ENCODE measurements around the gene INPP5D. TPM values are rescaled to one million over a fixed set of nuclear protein-coding genes. Genes with fewer than 3 reads are reported as not detected.

INPP5D gene
- total RNA-seq, 1 experiment from 2014 or later, result 17.2 TPM

DNA sequence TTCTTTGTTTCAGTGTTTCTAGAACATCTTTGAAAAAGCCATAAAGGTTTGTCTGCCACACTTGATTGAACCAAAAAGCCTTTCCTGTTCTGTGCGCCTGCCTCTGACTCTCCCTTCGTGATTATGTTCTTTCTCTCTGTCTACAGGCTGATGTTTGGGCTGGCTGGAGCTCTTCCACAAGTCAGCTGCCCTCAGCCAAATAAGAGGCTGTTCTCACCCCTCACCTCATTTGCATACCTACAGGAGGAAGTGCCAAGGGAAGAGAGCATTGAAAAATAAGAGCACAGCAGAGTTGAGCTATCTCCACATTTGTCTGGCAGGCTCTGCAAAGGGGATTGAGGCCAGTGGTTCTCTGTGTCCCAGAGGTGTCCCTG lies 15.8 kb downstream of the INPP5D start:
- ATAC-seq (peak; percentile 80), DNase-seq (ENCODE audit: low spot score) (no peak)
- Mint-ChIP-seq H3K4me1 (peaks cover 7% of the 10 kb centered on the region; the same call in 1 of the 2 replicates), H3K27ac (no peak overlapping the region), H3K4me3 (no peak overlapping the region), H3K36me3 (peaks cover 3% of the 10 kb centered on the region; the same call in 1 of the 2 replicates), H3K27me3 (ENCODE audit: low read depth) (no peaks in the 10 kb centered on the region), H3K9me3 (peaks cover 9% of the 10 kb centered on the region)
- ChIA-PET CTCF (interaction anchor here (0.6 to 1.5 kb wide), 8 partner anchors 15 to 367 kb away, joined by 3 to 7 read pairs (median 4); partner anchors contain the start of genes ATG16L1 and INPP5D), POLR2A (no interaction called here)
- TF ChIP-seq GRHL2 (CRISPR knock-in tag; IDR thresholded peaks at IDR 0.05; ENCODE audit: insufficient replicate concordance, severe bottlenecking), result no peak

- no peaks in the 10 kb centered on the region for H3K27me3 Mint-ChIP-seq (ENCODE audit: low read depth)
- no peak overlapping the region for H3K4me3 Mint-ChIP-seq
- no peak overlapping the region for H3K27ac Mint-ChIP-seq
- POLR2A ChIA-PET, result interaction anchor here (0.6 kb wide), 1 partner anchor 14 kb away, joined by 3 read pairs; no protein-coding TSS in a partner anchor
- H3K4me1 Mint-ChIP-seq, result peaks cover 7% of the 10 kb centered on the region; the same call in 1 of the 2 replicates
- CTCF ChIA-PET, result interaction anchor here (0.6 to 1.3 kb wide), 3 partner anchors 14 to 175 kb away, joined by 3 to 6 read pairs (median 5); partner anchors contain the start of genes ATG16L1 and INPP5D
- ATAC-seq (no peak), DNase-seq (ENCODE audit: low spot score) (no peak)
- no peak for TF ChIP-seq ZNF219 (CRISPR knock-in tag; IDR thresholded peaks at IDR 0.05; ENCODE audit: borderline replicate concordance)
- no peak for TF ChIP-seq FOXK1 (CRISPR knock-in tag; IDR thresholded peaks at IDR 0.05)
- TF ChIP-seq, protein P1, sequence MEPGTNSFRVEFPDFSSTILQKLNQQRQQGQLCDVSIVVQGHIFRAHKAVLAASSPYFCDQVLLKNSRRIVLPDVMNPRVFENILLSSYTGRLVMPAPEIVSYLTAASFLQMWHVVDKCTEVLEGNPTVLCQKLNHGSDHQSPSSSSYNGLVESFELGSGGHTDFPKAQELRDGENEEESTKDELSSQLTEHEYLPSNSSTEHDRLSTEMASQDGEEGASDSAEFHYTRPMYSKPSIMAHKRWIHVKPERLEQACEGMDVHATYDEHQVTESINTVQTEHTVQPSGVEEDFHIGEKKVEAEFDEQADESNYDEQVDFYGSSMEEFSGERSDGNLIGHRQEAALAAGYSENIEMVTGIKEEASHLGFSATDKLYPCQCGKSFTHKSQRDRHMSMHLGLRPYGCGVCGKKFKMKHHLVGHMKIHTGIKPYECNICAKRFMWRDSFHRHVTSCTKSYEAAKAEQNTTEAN (CRISPR knock-in tag; IDR thresholded peaks at IDR 0.05), result no peak
- TF ChIP-seq, protein P2, sequence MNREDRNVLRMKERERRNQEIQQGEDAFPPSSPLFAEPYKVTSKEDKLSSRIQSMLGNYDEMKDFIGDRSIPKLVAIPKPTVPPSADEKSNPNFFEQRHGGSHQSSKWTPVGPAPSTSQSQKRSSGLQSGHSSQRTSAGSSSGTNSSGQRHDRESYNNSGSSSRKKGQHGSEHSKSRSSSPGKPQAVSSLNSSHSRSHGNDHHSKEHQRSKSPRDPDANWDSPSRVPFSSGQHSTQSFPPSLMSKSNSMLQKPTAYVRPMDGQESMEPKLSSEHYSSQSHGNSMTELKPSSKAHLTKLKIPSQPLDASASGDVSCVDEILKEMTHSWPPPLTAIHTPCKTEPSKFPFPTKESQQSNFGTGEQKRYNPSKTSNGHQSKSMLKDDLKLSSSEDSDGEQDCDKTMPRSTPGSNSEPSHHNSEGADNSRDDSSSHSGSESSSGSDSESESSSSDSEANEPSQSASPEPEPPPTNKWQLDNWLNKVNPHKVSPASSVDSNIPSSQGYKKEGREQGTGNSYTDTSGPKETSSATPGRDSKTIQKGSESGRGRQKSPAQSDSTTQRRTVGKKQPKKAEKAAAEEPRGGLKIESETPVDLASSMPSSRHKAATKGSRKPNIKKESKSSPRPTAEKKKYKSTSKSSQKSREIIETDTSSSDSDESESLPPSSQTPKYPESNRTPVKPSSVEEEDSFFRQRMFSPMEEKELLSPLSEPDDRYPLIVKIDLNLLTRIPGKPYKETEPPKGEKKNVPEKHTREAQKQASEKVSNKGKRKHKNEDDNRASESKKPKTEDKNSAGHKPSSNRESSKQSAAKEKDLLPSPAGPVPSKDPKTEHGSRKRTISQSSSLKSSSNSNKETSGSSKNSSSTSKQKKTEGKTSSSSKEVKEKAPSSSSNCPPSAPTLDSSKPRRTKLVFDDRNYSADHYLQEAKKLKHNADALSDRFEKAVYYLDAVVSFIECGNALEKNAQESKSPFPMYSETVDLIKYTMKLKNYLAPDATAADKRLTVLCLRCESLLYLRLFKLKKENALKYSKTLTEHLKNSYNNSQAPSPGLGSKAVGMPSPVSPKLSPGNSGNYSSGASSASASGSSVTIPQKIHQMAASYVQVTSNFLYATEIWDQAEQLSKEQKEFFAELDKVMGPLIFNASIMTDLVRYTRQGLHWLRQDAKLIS (CRISPR knock-in tag; IDR thresholded peaks at IDR 0.05; ENCODE audit: borderline replicate concordance), result no peak
- TF ChIP-seq, protein P3, sequence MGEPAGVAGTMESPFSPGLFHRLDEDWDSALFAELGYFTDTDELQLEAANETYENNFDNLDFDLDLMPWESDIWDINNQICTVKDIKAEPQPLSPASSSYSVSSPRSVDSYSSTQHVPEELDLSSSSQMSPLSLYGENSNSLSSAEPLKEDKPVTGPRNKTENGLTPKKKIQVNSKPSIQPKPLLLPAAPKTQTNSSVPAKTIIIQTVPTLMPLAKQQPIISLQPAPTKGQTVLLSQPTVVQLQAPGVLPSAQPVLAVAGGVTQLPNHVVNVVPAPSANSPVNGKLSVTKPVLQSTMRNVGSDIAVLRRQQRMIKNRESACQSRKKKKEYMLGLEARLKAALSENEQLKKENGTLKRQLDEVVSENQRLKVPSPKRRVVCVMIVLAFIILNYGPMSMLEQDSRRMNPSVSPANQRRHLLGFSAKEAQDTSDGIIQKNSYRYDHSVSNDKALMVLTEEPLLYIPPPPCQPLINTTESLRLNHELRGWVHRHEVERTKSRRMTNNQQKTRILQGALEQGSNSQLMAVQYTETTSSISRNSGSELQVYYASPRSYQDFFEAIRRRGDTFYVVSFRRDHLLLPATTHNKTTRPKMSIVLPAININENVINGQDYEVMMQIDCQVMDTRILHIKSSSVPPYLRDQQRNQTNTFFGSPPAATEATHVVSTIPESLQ (CRISPR knock-in tag; IDR thresholded peaks at IDR 0.05), result no peak
- no peak for TF ChIP-seq ZNF396 (CRISPR knock-in tag; IDR thresholded peaks at IDR 0.05; ENCODE audit: borderline replicate concordance)
- TF ChIP-seq NR3C1 (CRISPR knock-in tag; conservative IDR thresholded peaks at IDR 0.05; ENCODE audit: low read depth), result no peak
- no peak for TF ChIP-seq JUN (CRISPR knock-in tag; IDR thresholded peaks at IDR 0.05)
- no peak for TF ChIP-seq ZNF416 (CRISPR knock-in tag; IDR thresholded peaks at IDR 0.05)
- TF ChIP-seq CREM (CRISPR knock-in tag; IDR thresholded peaks at IDR 0.05), result no peak
- peaks cover 2% of the 10 kb centered on the region; the same call in 1 of the 2 replicates for H3K36me3 Mint-ChIP-seq
- H3K9me3 Mint-ChIP-seq, result peaks cover 6% of the 10 kb centered on the region
Observed at GRCh38 chr2:233076749-233077148, 16.6 kb downstream of the INPP5D start.

GRCh38 chr2:233079473-233079877 lies 19.3 kb downstream of the INPP5D start:
- peaks cover 10% of the 10 kb centered on the region; the same call in 1 of the 2 replicates for H3K4me1 Mint-ChIP-seq
- H3K27ac Mint-ChIP-seq, result no peak overlapping the region; the same call in 1 of the 2 replicates
- ChIA-PET POLR2A (no interaction called here), CTCF (no interaction called here)
- ATAC-seq (no peak), DNase-seq (ENCODE audit: low spot score) (no peak)
- H3K4me3 Mint-ChIP-seq, result no peak overlapping the region
- no peaks in the 10 kb centered on the region for H3K27me3 Mint-ChIP-seq (ENCODE audit: low read depth)
- no peaks in the 10 kb centered on the region for H3K36me3 Mint-ChIP-seq
- no peaks in the 10 kb centered on the region for H3K9me3 Mint-ChIP-seq
- TF ChIP-seq, protein P4, sequence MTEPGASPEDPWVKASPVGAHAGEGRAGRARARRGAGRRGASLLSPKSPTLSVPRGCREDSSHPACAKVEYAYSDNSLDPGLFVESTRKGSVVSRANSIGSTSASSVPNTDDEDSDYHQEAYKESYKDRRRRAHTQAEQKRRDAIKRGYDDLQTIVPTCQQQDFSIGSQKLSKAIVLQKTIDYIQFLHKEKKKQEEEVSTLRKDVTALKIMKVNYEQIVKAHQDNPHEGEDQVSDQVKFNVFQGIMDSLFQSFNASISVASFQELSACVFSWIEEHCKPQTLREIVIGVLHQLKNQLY (CRISPR knock-in tag; IDR thresholded peaks at IDR 0.05), result no peak
- TF ChIP-seq NFYB (CRISPR knock-in tag; conservative IDR thresholded peaks at IDR 0.05; ENCODE audit: low read depth), result no peak
- no peak for TF ChIP-seq ETV6 (CRISPR knock-in tag; IDR thresholded peaks at IDR 0.05)
- TF ChIP-seq ATF1 (CRISPR knock-in tag; IDR thresholded peaks at IDR 0.05), result no peak
- no peak for TF ChIP-seq ESRRA (CRISPR knock-in tag; IDR thresholded peaks at IDR 0.05; ENCODE audit: borderline replicate concordance)
- TF ChIP-seq NFE2L1 (CRISPR knock-in tag; IDR thresholded peaks at IDR 0.05), result no peak
- no peak for TF ChIP-seq ZNF425 (CRISPR knock-in tag; conservative IDR thresholded peaks at IDR 0.05)
- TF ChIP-seq, protein P2 (CRISPR knock-in tag; IDR thresholded peaks at IDR 0.05; ENCODE audit: borderline replicate concordance), result no peak

Data from WTC11 (cell line).